Upper lobe of right lung (tissue), 1 donor: Measurements from ENCODE around the gene LY6G6D. TPM values are rescaled to one million over a fixed set of nuclear protein-coding genes. Genes with fewer than 3 reads are reported as not detected.

Experiments used
- ATAC-seq: fragments of 200-7000 bp; cut with Tn5 transposase; one replicate; pipeline ENCODE4 v1.9.1; 2020; ENCODE audit warnings: mild to moderate bottlenecking, moderate library complexity
- DNase-seq: peaks from one replicate; pipeline ENCODE4 v3.0.0-alpha.2; 2020
- H3K27ac ChIP-seq: fragments of 200-600 bp; one replicate; pipeline ENCODE4 v1.8.0; 2022
- H3K27me3 ChIP-seq: fragments of 200-600 bp; one replicate; pipeline ENCODE4 v1.8.0; 2022; ENCODE audit warnings: mild to moderate bottlenecking
- H3K36me3 ChIP-seq: fragments of 200-600 bp; one replicate; pipeline ENCODE4 v1.8.0; 2022
- H3K4me1 ChIP-seq: fragments of 200-600 bp; one replicate; pipeline ENCODE4 v1.8.0; 2022
- H3K4me3 ChIP-seq: fragments of 200-600 bp; one replicate; pipeline ENCODE4 v1.8.0; 2022; ENCODE audit warnings: mild to moderate bottlenecking
- H3K9me3 ChIP-seq: fragments of 200-600 bp; one replicate; pipeline ENCODE4 v1.8.0; 2022
- CTCF ChIP-seq: fragments of 200-600 bp; IDR thresholded peaks from one replicate; pipeline ENCODE4 v1.8.0; 2022; ENCODE audit warnings: antibody characterized with exemption
- intact Hi-C: fragments of 100-400 bp; cut with DNase I; formaldehyde crosslinking; loops from one replicate; pipeline ENCODE4 v1.11.0; 2022
- long read RNA-seq: library from polyadenylated mRNA; unstranded; transcript quantifications from one replicate; pipeline ENCODE4 v2.0.0, GENCODE V29; 2021
- total RNA-seq: library from RNA; stranded (reverse); fragmentation: NEBNext Ultra II Directional; extraction: Animal tissue kit (Norgen Biotek cat#: 25700); gene quantifications from one replicate; pipeline ENCODE4 v1.2.1, GENCODE V29; 2021
- donor health status: DM: no; HTN: yes; CAD: no; lungs with severe emphysema.

Gene LY6G6D
- total RNA-seq = not detected
- long read RNA-seq = 0 reads

GRCh38 chr6:31715022-31715958 lies at the start of gene LY6G6D:
Gene LY6G6D (plus strand): TSS chr6:31715348. CDS start chr6:31715356, 8 bp downstream.
- TF ChIP-seq CTCF = no peak
- DNase-seq (no peak), ATAC-seq (no peak)
- no peaks in the 10 kb centered on the region for H3K36me3 ChIP-seq
- H3K27ac ChIP-seq = no peak within 1 kb of the TSS
- H3K9me3 ChIP-seq = no peaks in the 10 kb centered on the region
- H3K4me1 ChIP-seq = no peaks in the 10 kb centered on the region
- H3K27me3 ChIP-seq = no peaks in the 10 kb centered on the region
- H3K4me3 ChIP-seq = no peak within 1 kb of the TSS
- intact Hi-C loops = no loop called here

- Histone ChIP-seq H3K27ac (peak within 1 kb of the TSS; percentile 93), H3K36me3 (peaks cover 55% of the 10 kb centered on the region), H3K4me3 (peak within 1 kb of the TSS; percentile 63), H3K4me1 (peaks cover 33% of the 10 kb centered on the region), H3K27me3 (no peaks in the 10 kb centered on the region), H3K9me3 (no peaks in the 10 kb centered on the region)
- peak; percentile 21 for TF ChIP-seq CTCF
- ATAC-seq = peak; percentile 94
- DNase-seq = peak; percentile 99
- intact Hi-C loops = no loop called here
Measured at GRCh38 chr6:31665501-31666336, 49.4 kb upstream of the LY6G6D start, which contains the start of gene CSNK2B. Gene CSNK2B (plus strand): TSS chr6:31666080. CDS start chr6:31666832, 752 bp downstream.

- peaks cover 33% of the 10 kb centered on the region for H3K4me1 ChIP-seq
- ATAC-seq = no peak
Measured at GRCh38 chr6:31666337-31666965, 48.7 kb upstream of the LY6G6D start.

GRCh38 chr6:31669676-31670075 lies 45.5 kb upstream of the LY6G6D start, which contains the start of gene LY6G5B:
Gene LY6G5B (plus strand): TSS chr6:31669976. CDS start chr6:31670951, 975 bp downstream.
- peaks cover 67% of the 10 kb centered on the region for H3K36me3 ChIP-seq
- ATAC-seq = no peak
- intact Hi-C loops = no loop called here

More at GRCh38 chr6:31666337-31666965, 48.7 kb upstream of the LY6G6D start:
- DNase-seq = no peak
- intact Hi-C loops = no loop called here
- Histone ChIP-seq H3K27ac (peak overlapping the region; percentile 93), H3K4me3 (peak overlapping the region; percentile 63), H3K36me3 (peaks cover 63% of the 10 kb centered on the region), H3K9me3 (no peaks in the 10 kb centered on the region), H3K27me3 (no peaks in the 10 kb centered on the region)
- no peak for TF ChIP-seq CTCF

More at GRCh38 chr6:31669676-31670075, 45.5 kb upstream of the LY6G6D start, which contains the start of gene LY6G5B:
- Histone ChIP-seq H3K27me3 (no peaks in the 10 kb centered on the region), H3K9me3 (no peaks in the 10 kb centered on the region), H3K4me3 (no peak within 1 kb of the TSS), H3K27ac (no peak within 1 kb of the TSS), H3K4me1 (peaks cover 13% of the 10 kb centered on the region)
- DNase-seq = no peak
- no peak for TF ChIP-seq CTCF
